HG02973 (cell line): ENCODE measurements around the gene ANK3.
A peak's percentile ranks its signal among the peaks of the same experiment; 100 is the strongest.

Experiments
- ATAC-seq: cut with Tn5 transposase; IDR thresholded peaks from one replicate; pipeline ENCODE4 v1.9.1; 2021; ENCODE audit warnings: moderate library complexity; ENCODE audit not compliant: unreplicated experiment

Gene ANK3

GRCh38 chr10:60237977-60238758 lies 151.5 kb downstream of the ANK3 start:
- ATAC-seq, result peak; percentile 44

GRCh38 chr10:60236869-60237524 lies 152.7 kb downstream of the ANK3 start:
- peak; percentile 96 for ATAC-seq

GRCh38 chr10:60235001-60235400 lies 154.7 kb downstream of the ANK3 start:
- ATAC-seq, result no peak

GRCh38 chr10:60234551-60234950 lies 155.1 kb downstream of the ANK3 start:
- ATAC-seq, result no peak

- ATAC-seq, result no peak
Measured at GRCh38 chr10:60230892-60231291, 158.8 kb downstream of the ANK3 start.

- ATAC-seq, result no peak
Measured at GRCh38 chr10:60224066-60224705, 165.5 kb downstream of the ANK3 start.

GRCh38 chr10:60222047-60222446 lies 167.6 kb downstream of the ANK3 start:
- ATAC-seq, result no peak

- ATAC-seq, result no peak
Measured at GRCh38 chr10:60212195-60212594, 177.5 kb downstream of the ANK3 start.

GRCh38 chr10:60209874-60210570 lies 179.7 kb downstream of the ANK3 start:
- ATAC-seq, result no peak

- no peak for ATAC-seq
Measured at GRCh38 chr10:60208676-60209269, 180.9 kb downstream of the ANK3 start.

- no peak for ATAC-seq
Measured at GRCh38 chr10:60207894-60208293, 181.8 kb downstream of the ANK3 start.

- no peak for ATAC-seq
Measured at GRCh38 chr10:60206735-60207134, 182.9 kb downstream of the ANK3 start.

GRCh38 chr10:60205741-60206140 lies 183.9 kb downstream of the ANK3 start:
- ATAC-seq, result no peak

GRCh38 chr10:60203993-60204618 lies 185.6 kb downstream of the ANK3 start:
- ATAC-seq, result no peak

- no peak for ATAC-seq
Measured at GRCh38 chr10:60200682-60201053, 189.0 kb downstream of the ANK3 start.

GRCh38 chr10:60200012-60200681 lies 189.5 kb downstream of the ANK3 start:
- ATAC-seq, result no peak

- no peak for ATAC-seq
Measured at GRCh38 chr10:60197206-60197605, 192.5 kb downstream of the ANK3 start.

GRCh38 chr10:60194421-60194820 lies 195.3 kb downstream of the ANK3 start:
- ATAC-seq, result no peak

GRCh38 chr10:60192946-60193345 lies 196.7 kb downstream of the ANK3 start:
- no peak for ATAC-seq

GRCh38 chr10:60189861-60190475 lies 199.7 kb downstream of the ANK3 start:
- ATAC-seq, result no peak
